ENCODE data around the gene TCF4. TPM values are rescaled to one million over a fixed set of nuclear protein-coding genes. Genes with fewer than 3 reads are reported as not detected.
A peak's percentile ranks its signal among the peaks of the same experiment; 100 is the strongest.

TCF4 gene
- total and polyA plus RNA-seq, 2 donors (not counting 3 experiments of a cell fraction or from before 2014, with no cell fraction given) = 183 to 390 TPM

DNA sequence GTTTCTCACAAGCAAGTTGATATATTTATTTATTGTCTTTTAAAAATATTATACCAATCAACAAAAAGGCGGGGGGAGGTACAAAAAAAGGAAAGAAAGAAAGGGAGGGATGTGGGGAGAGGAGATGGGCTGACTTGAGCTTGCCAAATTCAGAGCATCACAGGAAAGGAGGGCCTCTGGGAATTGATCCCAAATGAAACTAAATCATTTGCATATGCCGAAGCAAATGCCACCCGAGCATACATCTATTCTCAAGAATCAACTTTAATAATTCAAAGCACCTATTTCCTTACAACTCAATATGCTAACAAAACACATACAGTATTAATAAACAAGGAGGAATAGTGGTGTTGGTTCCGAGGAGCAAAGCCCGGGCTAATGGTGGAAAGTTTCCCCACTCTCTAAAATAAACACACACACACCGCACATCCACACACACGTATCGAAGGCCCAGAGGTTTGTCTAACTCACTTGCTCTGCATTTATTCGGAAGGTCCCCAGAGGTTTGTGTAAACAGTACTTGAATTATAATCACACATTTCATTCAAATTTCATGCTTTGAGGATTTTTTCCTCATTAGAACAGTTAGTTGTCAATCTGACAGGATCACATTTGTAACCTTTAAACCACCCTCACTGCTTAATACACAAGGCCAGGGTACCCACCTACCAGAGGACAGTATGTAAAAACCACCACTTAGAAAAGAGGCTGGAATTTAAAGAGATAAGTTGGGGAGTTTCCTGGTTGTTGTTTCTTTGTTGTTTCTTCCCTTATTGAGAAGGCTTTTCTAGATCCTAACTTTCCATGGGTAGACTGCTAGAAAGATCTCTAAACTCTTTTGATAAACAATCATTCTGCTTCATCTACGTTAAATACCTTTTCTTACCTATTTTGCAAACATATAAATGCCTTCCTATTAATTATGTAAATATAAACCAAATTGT, 264.7 kb downstream of the TCF4 start:
- no peak for TF ChIP-seq JUN (IDR thresholded peaks at IDR 0.05; ENCODE audit: borderline replicate concordance, insufficient read depth, insufficient read length, low read depth)
- TF ChIP-seq FOS (IDR thresholded peaks at IDR 0.05; ENCODE audit: borderline replicate concordance, insufficient read depth, low read length) = no peak
- TF ChIP-seq MYC (IDR thresholded peaks at IDR 0.05; ENCODE audit: low read depth, low read length) = no peak
- TF ChIP-seq EZH2 (IDR thresholded peaks at IDR 0.05; ENCODE audit: borderline replicate concordance, low read depth, low read length, severe bottlenecking) = no peak
- TF ChIP-seq MAX (IDR thresholded peaks at IDR 0.05; ENCODE audit: insufficient read depth, insufficient read length) = no peak
- Histone ChIP-seq H3K79me2 (ENCODE audit: control insufficient read depth, insufficient read depth, low read length) (peaks cover 71% of the 10 kb centered on the region), H3K36me3 (ENCODE audit: control insufficient read depth in 2 of 2, extremely low read depth in 1 of 2, insufficient read depth in 2 of 2, low read length in 2 of 2) (no peaks in the 10 kb centered on the region), H3K9me1 (replicated peaks; ENCODE audit: control insufficient read depth, extremely low read depth, insufficient read depth, low read length) (peaks cover 4% of the 10 kb centered on the region), H3K4me3 (replicated peaks in 1 of 3; ENCODE audit: insufficient read depth in 1 of 3, low read depth in 1 of 3, low read length in 3 of 3) (no peak overlapping the region), H2AFZ (ENCODE audit: low read depth, low read length) (no peak overlapping the region), H4K20me1 (replicated peaks; ENCODE audit: control insufficient read depth, extremely low read depth, insufficient read depth, low read length) (peaks cover 11% of the 10 kb centered on the region), H3K4me2 (ENCODE audit: insufficient read depth, low read length) (peak overlapping the region; percentile 98), H3K4me1 (ENCODE audit: control insufficient read depth, extremely low read depth, insufficient read depth, low read length) (peaks cover 74% of the 10 kb centered on the region), H3K27ac (ENCODE audit: insufficient read depth, low read depth, low read length) (peak overlapping the region; percentile 82), H3K9me3 (replicated peaks; ENCODE audit: control insufficient read depth, insufficient read depth, low read length) (no peaks in the 10 kb centered on the region), H3K27me3 (ENCODE audit: control insufficient read depth in 2 of 2, insufficient read depth in 2 of 2, low read length in 2 of 2) (no peaks in the 10 kb centered on the region), H3K9ac (replicated peaks; ENCODE audit: extremely low read depth, insufficient read depth, low read length) (peak overlapping the region; percentile 76)
- FAIRE-seq (no peak), DNase-seq (ENCODE audit: low read depth, low spot score) (peak; percentile 37)
- ChIA-PET POLR2A (no interaction called here), CTCF (interaction anchor here (1.2 to 4.4 kb wide), 10 partner anchors 8 to 458 kb away, joined by 3 to 22 read pairs (median 5); no protein-coding TSS in a partner anchor)
- BruUV-seq (replicated peaks) = no TSS peak
- dilution Hi-C loops (cut with MboI; ENCODE audit: extremely low pct_ligation_motif_present, low sequenced_read_pairs) = no loop called here
- intact Hi-C loops (cut with micrococcal nuclease) = loop anchor here (2.0 to 10.0 kb wide), 4 partner anchors 89 to 661 kb away; partner anchors contain the start of gene TCF4
